Loucy (cell line): ENCODE results near the gene CCDC9B.

Experiments
- H2AFZ ChIP-seq: fragments of 200-600 bp; sonication (generic); 2 replicates; pipeline ENCODE4 v1.6.0; 2016; ENCODE audit warnings: antibody characterized with exemption, mild to moderate bottlenecking, low read length, moderate library complexity
- H3F3A ChIP-seq: fragments of 200-600 bp; 2 replicates; pipeline ENCODE4 v1.6.0; 2016; ENCODE audit warnings: antibody characterized with exemption, low read depth, mild to moderate bottlenecking
- H3K27me3 ChIP-seq: fragments of 200-600 bp; sonication (generic); 2 replicates; pipeline ENCODE4 v1.6.1; 2014; ENCODE audit warnings: low read length, mild to moderate bottlenecking; ENCODE audit not compliant: insufficient read depth, poor library complexity, severe bottlenecking
- H3K36me3 ChIP-seq: fragments of 200-600 bp; sonication (generic); 2 replicates; pipeline ENCODE4 v1.6.1; 2016; ENCODE audit warnings: low read length; ENCODE audit not compliant: insufficient read depth
- H3K4me1 ChIP-seq: fragments of 200-600 bp; sonication (generic); 2 replicates; pipeline ENCODE4 v1.5.1; 2014; ENCODE audit warnings: low read length, mild to moderate bottlenecking; ENCODE audit not compliant: insufficient read depth, poor library complexity, severe bottlenecking
- H3K4me2 ChIP-seq: fragments of 200-600 bp; sonication (generic); 2 replicates; pipeline ENCODE4 v1.6.0; 2014; ENCODE audit warnings: antibody characterized with exemption, low read length, low read depth, mild to moderate bottlenecking; ENCODE audit not compliant: poor library complexity, severe bottlenecking
- H3K4me3 ChIP-seq: fragments of 200-600 bp; sonication (generic); 2 replicates; pipeline ENCODE4 v1.5.1; 2014; ENCODE audit warnings: low read length, mild to moderate bottlenecking, mixed read lengths; ENCODE audit not compliant: poor library complexity, severe bottlenecking
- H3K79me2 ChIP-seq: fragments of 200-600 bp; sonication (generic); 2 replicates; pipeline ENCODE4 v1.6.1; 2014; ENCODE audit warnings: low read length; ENCODE audit not compliant: insufficient read depth
- H3K9ac ChIP-seq: fragments of 200-600 bp; sonication (generic); 2 replicates; pipeline ENCODE4 v1.6.0; 2014; ENCODE audit warnings: mild to moderate bottlenecking, low read depth, low read length, moderate library complexity; ENCODE audit not compliant: poor library complexity, severe bottlenecking
- H3K9me2 ChIP-seq: fragments of 200-600 bp; sonication (generic); replicated peaks from 2 replicates; pipeline ENCODE4 v1.6.1; 2016; ENCODE audit warnings: low read depth, low read length, mixed read lengths
- H3K9me3 ChIP-seq: fragments of 200-600 bp; sonication (generic); 2 replicates; pipeline ENCODE4 v1.6.1; 2014; ENCODE audit warnings: mild to moderate bottlenecking, antibody characterized with exemption, low read length, low read depth; ENCODE audit not compliant: insufficient read depth
- H4K20me1 ChIP-seq: fragments of 200-600 bp; sonication (generic); 2 replicates; pipeline ENCODE4 v1.6.0; 2014; ENCODE audit warnings: antibody characterized with exemption, low read length, mild to moderate bottlenecking; ENCODE audit not compliant: insufficient read depth, poor library complexity, severe bottlenecking
- EZH2phosphoT487 ChIP-seq: fragments of 200-600 bp; IDR thresholded peaks from 2 replicates; pipeline ENCODE4 v1.6.1; 2018; ENCODE audit warnings: antibody characterized with exemption, mild to moderate bottlenecking, moderate library complexity, borderline replicate concordance
- TF ChIP-seq, protein P1 (sequence below): fragments of 200-600 bp; sonication (generic); conservative IDR thresholded peaks from 2 replicates; pipeline ENCODE4 v1.5.1; 2014; ENCODE audit warnings: mild to moderate bottlenecking, antibody characterized with exemption, low read length

Gene CCDC9B

DNA sequence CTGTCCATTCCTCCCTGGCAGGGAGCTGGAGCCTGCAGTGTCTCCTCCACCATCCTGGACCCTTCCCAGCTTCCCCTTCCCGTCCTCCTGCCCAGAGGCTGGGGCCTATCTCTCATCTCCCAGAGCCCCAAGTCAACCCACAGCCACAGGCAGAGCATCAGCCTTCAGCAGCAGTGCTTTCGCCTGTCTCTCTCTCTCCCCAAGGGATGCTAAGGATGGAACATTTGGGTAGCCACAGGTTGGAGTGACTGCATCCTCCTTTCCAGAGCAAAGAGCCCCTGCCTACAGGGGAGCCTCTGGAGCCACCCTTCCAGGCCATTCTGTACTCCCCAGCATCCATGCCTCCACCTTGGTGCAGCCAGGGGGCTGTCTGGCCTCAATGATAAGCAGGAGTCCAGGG, 37.2 kb downstream of the CCDC9B start:
- Histone ChIP-seq H3K4me2 (peak overlapping the region; percentile 97), H3K79me2 (peaks cover 57% of the 10 kb centered on the region), H3K36me3 (peaks cover 30% of the 10 kb centered on the region; the same call in 1 of the 2 replicates), H3F3A (no peaks in the 10 kb centered on the region), H3K4me3 (peak overlapping the region; percentile 6), H3K9me3 (peaks cover 5% of the 10 kb centered on the region; the same call in 1 of the 2 replicates), H3K9ac (peak overlapping the region; percentile 98), H2AFZ (no peak overlapping the region), H3K27me3 (no peaks in the 10 kb centered on the region), H4K20me1 (peaks cover 11% of the 10 kb centered on the region), H3K9me2 (no peaks in the 10 kb centered on the region), H3K4me1 (peaks cover 41% of the 10 kb centered on the region)
- TF ChIP-seq, protein P1, sequence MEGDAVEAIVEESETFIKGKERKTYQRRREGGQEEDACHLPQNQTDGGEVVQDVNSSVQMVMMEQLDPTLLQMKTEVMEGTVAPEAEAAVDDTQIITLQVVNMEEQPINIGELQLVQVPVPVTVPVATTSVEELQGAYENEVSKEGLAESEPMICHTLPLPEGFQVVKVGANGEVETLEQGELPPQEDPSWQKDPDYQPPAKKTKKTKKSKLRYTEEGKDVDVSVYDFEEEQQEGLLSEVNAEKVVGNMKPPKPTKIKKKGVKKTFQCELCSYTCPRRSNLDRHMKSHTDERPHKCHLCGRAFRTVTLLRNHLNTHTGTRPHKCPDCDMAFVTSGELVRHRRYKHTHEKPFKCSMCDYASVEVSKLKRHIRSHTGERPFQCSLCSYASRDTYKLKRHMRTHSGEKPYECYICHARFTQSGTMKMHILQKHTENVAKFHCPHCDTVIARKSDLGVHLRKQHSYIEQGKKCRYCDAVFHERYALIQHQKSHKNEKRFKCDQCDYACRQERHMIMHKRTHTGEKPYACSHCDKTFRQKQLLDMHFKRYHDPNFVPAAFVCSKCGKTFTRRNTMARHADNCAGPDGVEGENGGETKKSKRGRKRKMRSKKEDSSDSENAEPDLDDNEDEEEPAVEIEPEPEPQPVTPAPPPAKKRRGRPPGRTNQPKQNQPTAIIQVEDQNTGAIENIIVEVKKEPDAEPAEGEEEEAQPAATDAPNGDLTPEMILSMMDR = no peak
- no peak for TF ChIP-seq EZH2phosphoT487

DNA sequence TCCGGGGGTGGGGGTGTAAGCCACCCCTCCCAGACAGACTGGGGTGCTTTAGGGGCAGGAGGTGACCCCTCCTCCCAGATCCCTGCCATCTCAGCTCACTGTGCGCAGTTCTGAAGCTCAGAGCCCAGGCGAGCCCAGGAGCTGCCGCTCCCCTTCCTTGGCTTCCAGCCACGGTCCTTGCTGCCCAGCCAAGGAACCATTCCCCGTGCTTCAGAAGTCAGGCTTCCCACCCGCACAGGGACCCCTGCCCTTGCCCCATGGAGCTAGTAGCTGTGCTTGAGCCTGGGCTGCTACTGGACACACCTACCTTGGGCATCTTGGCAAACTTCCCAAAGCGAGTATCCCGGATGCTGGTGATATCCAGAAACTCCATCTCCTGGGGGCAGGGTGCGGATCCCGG, 37.8 kb downstream of the CCDC9B start:
- Histone ChIP-seq H4K20me1 (peaks cover 11% of the 10 kb centered on the region), H3K79me2 (peaks cover 54% of the 10 kb centered on the region), H3K9me2 (no peaks in the 10 kb centered on the region), H3K9ac (no peak overlapping the region), H3K4me2 (peak overlapping the region; percentile 97), H3F3A (no peaks in the 10 kb centered on the region), H3K36me3 (peaks cover 30% of the 10 kb centered on the region; the same call in 1 of the 2 replicates), H2AFZ (no peak overlapping the region), H3K9me3 (peaks cover 5% of the 10 kb centered on the region; the same call in 1 of the 2 replicates), H3K27me3 (no peaks in the 10 kb centered on the region), H3K4me1 (peaks cover 40% of the 10 kb centered on the region), H3K4me3 (no peak overlapping the region)
- TF ChIP-seq, protein P1 = no peak
- TF ChIP-seq EZH2phosphoT487 = no peak

GRCh38 chr15:40302288-40302886, 38.4 kb downstream of the CCDC9B start:
- Histone ChIP-seq H3K36me3 (peaks cover 30% of the 10 kb centered on the region; the same call in 1 of the 2 replicates), H3K9me3 (peaks cover 5% of the 10 kb centered on the region; the same call in 1 of the 2 replicates), H3K79me2 (peaks cover 53% of the 10 kb centered on the region), H3K4me1 (peaks cover 39% of the 10 kb centered on the region), H3K4me3 (no peak overlapping the region), H4K20me1 (peaks cover 11% of the 10 kb centered on the region), H2AFZ (no peak overlapping the region), H3K27me3 (no peaks in the 10 kb centered on the region), H3F3A (no peaks in the 10 kb centered on the region), H3K4me2 (no peak overlapping the region), H3K9me2 (no peaks in the 10 kb centered on the region), H3K9ac (no peak overlapping the region)
- no peak for TF ChIP-seq EZH2phosphoT487
- TF ChIP-seq, protein P1 = no peak
